Brain microvascular endothelial cell (primary cell): ENCODE measurements around the gene GJA3.

ENCODE experiments used
- DNase-seq: peaks from one replicate; pipeline ENCODE4 v3.0.0-alpha.2; 2020
- H3K27ac ChIP-seq: fragments of 250-450 bp; sonication (Bioruptor Pico); 2 replicates; pipeline ENCODE4 v1.5.1; 2020; ENCODE audit warnings: mild to moderate bottlenecking, moderate library complexity
- H3K27me3 ChIP-seq: fragments of 250-450 bp; sonication (Bioruptor Pico); replicated peaks from 2 replicates; pipeline ENCODE4 v1.5.1; 2020; ENCODE audit warnings: mild to moderate bottlenecking
- H3K36me3 ChIP-seq: fragments of 250-450 bp; sonication (Bioruptor Pico); replicated peaks from 2 replicates; pipeline ENCODE4 v1.5.1; 2020; ENCODE audit warnings: mild to moderate bottlenecking
- H3K4me3 ChIP-seq: 2 replicates; pipeline ENCODE4 v1.5.1; 2011; ENCODE audit warnings: low read depth, mild to moderate bottlenecking, control low read depth, low read length, moderate library complexity
- CTCF ChIP-seq: IDR thresholded peaks from 2 replicates; pipeline ENCODE4 v1.5.1; 2011; ENCODE audit warnings: low read depth, mild to moderate bottlenecking, moderate library complexity, low read length, control low read depth, inconsistent platforms; ENCODE audit errors: missing control alignments
- in situ Hi-C: cut with HindIII; loops from 2 replicates; pipeline ENCODE4 v1.10.0; 2017; ENCODE audit warnings: low sequenced_read_pairs, low pct_ligation_motif_present

The GJA3 gene

GRCh38 chr13:20177049-20177831, 16.4 kb upstream of the GJA3 start:
- Histone ChIP-seq H3K4me3 (peak overlapping the region; percentile 20), H3K27ac (no peak overlapping the region), H3K27me3 (peaks cover 36% of the 10 kb centered on the region), H3K36me3 (no peaks in the 10 kb centered on the region)
- TF ChIP-seq CTCF, result no peak
- in situ Hi-C loops, result loop anchor here (25.0 kb wide), 1 partner anchor 235 kb away; no protein-coding TSS in a partner anchor
- DNase-seq, result no peak

GRCh38 chr13:20175907-20176652, 15.2 kb upstream of the GJA3 start:
- H3K27me3 ChIP-seq, result peaks cover 36% of the 10 kb centered on the region
- H3K36me3 ChIP-seq, result no peaks in the 10 kb centered on the region
- no peak overlapping the region for H3K4me3 ChIP-seq
- no peak for TF ChIP-seq CTCF
- in situ Hi-C loops, result loop anchor here (25.0 kb wide), 1 partner anchor 236 kb away; no protein-coding TSS in a partner anchor
- no peak for DNase-seq
- H3K27ac ChIP-seq, result no peak overlapping the region

GRCh38 chr13:20175406-20175794, 14.5 kb upstream of the GJA3 start:
- no peak overlapping the region for H3K27ac ChIP-seq
- in situ Hi-C loops, result loop anchor here (25.0 kb wide), 1 partner anchor 237 kb away; no protein-coding TSS in a partner anchor
- no peak for DNase-seq
- peaks cover 34% of the 10 kb centered on the region for H3K27me3 ChIP-seq
- no peak overlapping the region for H3K4me3 ChIP-seq
- no peaks in the 10 kb centered on the region for H3K36me3 ChIP-seq
- TF ChIP-seq CTCF, result no peak

GRCh38 chr13:20174656-20175405, 14.0 kb upstream of the GJA3 start:
- TF ChIP-seq CTCF, result no peak
- peak overlapping the region; percentile 26 for H3K4me3 ChIP-seq
- no peak overlapping the region for H3K27ac ChIP-seq
- peak; percentile 91 for DNase-seq
- H3K36me3 ChIP-seq, result no peaks in the 10 kb centered on the region
- in situ Hi-C loops, result loop anchor here (25.0 kb wide), 1 partner anchor 237 kb away; no protein-coding TSS in a partner anchor
- H3K27me3 ChIP-seq, result peaks cover 32% of the 10 kb centered on the region

- in situ Hi-C loops, result no loop called here
- Histone ChIP-seq H3K36me3 (no peaks in the 10 kb centered on the region), H3K4me3 (no peak overlapping the region), H3K27ac (no peak overlapping the region), H3K27me3 (peaks cover 23% of the 10 kb centered on the region)
- no peak for DNase-seq
- TF ChIP-seq CTCF, result no peak
Measured at GRCh38 chr13:20173116-20173746, 12.4 kb upstream of the GJA3 start.
